ENCODE results near the gene ADPRH. TPM values are rescaled to one million over a fixed set of nuclear protein-coding genes. Genes with fewer than 3 reads are reported as not detected.

ADPRH gene
- total RNA-seq, 1 donor from 2014 or later: 0.77 TPM

DNA sequence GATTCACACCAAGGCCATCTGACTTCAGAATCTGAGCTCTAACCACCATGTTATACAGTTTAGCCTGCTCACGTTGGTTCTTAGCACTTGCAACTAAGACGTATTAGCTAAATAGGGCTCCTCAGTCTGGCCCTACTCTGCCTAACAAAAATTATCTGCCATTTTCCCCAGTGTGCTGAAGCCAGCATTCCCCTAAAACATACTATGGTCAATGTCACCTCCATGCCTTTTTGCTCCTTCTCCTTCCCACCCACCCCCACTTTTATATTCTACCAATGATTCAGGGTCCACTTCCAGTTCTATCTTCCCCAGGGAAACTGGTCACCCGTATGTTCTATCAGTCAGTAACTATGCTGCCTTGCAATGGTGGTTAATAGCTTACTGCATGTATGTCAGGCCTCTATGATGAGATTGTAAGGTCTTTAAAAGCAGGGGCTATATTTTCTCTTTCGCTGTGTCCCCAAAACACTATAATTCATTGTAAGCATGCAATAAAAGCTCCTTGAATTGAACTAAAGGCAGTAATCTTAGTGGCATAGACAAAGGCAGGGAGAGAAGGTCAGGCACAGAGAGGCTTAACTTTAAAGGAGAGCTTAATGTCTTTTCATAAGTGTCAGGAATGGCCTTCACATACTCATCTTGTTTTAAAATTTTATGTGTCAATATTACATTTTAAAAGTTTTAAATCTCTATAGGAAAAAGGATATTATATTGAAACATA is 57.8 kb downstream of the ADPRH start:
- no peak overlapping the region for H3K4me3 ChIP-seq
- H3K9me3 ChIP-seq (ENCODE audit: low read depth): no peaks in the 10 kb centered on the region
- no peaks in the 10 kb centered on the region for H3K36me3 Mint-ChIP-seq
- H3K79me2 ChIP-seq (ENCODE audit: low read depth): no peaks in the 10 kb centered on the region
- no peaks in the 10 kb centered on the region for H3K36me3 ChIP-seq
- H3K4me1 ChIP-seq: no peaks in the 10 kb centered on the region
- H3K9ac ChIP-seq: no peak overlapping the region
- H4K20me1 ChIP-seq (ENCODE audit: low read depth): no peaks in the 10 kb centered on the region
- no peak overlapping the region for H3K4me2 ChIP-seq
- no peak overlapping the region for H3K27ac ChIP-seq
- no peak overlapping the region for H2AFZ ChIP-seq (replicated peaks)
- no peaks in the 10 kb centered on the region for H3K27me3 ChIP-seq
- no peak overlapping the region for H3K27ac Mint-ChIP-seq
- DNase-seq (ENCODE audit: low spot score): no peak
- TF ChIP-seq, protein P1, sequence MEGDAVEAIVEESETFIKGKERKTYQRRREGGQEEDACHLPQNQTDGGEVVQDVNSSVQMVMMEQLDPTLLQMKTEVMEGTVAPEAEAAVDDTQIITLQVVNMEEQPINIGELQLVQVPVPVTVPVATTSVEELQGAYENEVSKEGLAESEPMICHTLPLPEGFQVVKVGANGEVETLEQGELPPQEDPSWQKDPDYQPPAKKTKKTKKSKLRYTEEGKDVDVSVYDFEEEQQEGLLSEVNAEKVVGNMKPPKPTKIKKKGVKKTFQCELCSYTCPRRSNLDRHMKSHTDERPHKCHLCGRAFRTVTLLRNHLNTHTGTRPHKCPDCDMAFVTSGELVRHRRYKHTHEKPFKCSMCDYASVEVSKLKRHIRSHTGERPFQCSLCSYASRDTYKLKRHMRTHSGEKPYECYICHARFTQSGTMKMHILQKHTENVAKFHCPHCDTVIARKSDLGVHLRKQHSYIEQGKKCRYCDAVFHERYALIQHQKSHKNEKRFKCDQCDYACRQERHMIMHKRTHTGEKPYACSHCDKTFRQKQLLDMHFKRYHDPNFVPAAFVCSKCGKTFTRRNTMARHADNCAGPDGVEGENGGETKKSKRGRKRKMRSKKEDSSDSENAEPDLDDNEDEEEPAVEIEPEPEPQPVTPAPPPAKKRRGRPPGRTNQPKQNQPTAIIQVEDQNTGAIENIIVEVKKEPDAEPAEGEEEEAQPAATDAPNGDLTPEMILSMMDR (IDR thresholded peaks at IDR 0.05): no peak
- TF ChIP-seq EZH2 (IDR thresholded peaks at IDR 0.05) (no peak), EZH2phosphoT487 (IDR thresholded peaks at IDR 0.05) (no peak)
- H3F3A ChIP-seq (ENCODE audit: low read depth): no peaks in the 10 kb centered on the region
- H3K27me3 Mint-ChIP-seq (ENCODE audit: insufficient read depth, low read depth): peaks cover 3% of the 10 kb centered on the region
- H3K4me1 Mint-ChIP-seq: peaks cover 7% of the 10 kb centered on the region
- H3K9me3 Mint-ChIP-seq: no peaks in the 10 kb centered on the region
- H3K4me3 Mint-ChIP-seq: no peak overlapping the region

DNA sequence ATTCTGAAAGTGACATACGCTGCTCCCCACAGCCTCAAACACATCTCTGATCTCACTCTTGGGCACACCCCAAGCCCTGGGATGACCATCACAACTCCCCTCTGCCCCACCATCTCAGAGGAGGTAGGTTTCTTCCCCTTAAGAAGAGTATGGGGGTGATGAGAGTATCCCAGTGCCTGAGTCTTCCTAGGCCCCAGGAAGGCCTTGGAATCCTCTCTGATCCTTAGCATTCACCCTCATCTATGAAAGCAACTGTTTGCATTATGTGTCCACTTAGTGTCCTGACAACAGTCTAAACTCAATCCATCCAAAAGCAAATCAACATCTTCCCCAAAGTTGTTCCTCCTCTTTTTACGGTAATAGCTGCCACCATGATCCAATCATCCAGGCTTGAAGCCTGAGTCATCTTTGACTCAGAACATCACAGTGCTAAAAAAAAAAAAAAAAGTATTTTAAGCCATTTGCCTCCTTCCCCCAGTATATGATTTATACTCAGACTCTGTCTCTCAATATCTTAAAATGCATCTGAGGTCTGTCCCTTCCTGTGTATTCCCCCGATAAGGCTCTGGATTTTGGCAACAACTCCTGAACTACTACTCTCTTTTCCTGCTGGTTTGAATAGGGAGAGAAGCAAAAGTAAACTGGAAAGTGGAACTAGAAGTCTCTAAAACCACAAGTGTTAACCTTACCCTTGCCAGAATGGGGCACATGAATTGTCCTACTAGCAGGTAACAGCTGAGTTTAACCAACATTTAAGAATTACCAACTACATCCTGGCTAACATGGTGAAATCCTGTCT is 58.6 kb downstream of the ADPRH start:
- H3K9me3 Mint-ChIP-seq: no peaks in the 10 kb centered on the region
- Histone ChIP-seq H3K4me2 (no peak overlapping the region), H3K4me1 (peaks cover under 1% of the 10 kb centered on the region), H3K27ac (no peak overlapping the region), H4K20me1 (ENCODE audit: low read depth) (no peaks in the 10 kb centered on the region), H3K79me2 (ENCODE audit: low read depth) (no peaks in the 10 kb centered on the region), H3K9me3 (ENCODE audit: low read depth) (no peaks in the 10 kb centered on the region), H2AFZ (replicated peaks) (no peak overlapping the region), H3F3A (ENCODE audit: low read depth) (no peaks in the 10 kb centered on the region), H3K4me3 (no peak overlapping the region), H3K36me3 (no peaks in the 10 kb centered on the region), H3K27me3 (no peaks in the 10 kb centered on the region), H3K9ac (no peak overlapping the region)
- no peak for DNase-seq (ENCODE audit: low spot score)
- H3K4me1 Mint-ChIP-seq: peaks cover 7% of the 10 kb centered on the region
- no peaks in the 10 kb centered on the region for H3K36me3 Mint-ChIP-seq
- no peak overlapping the region for H3K27ac Mint-ChIP-seq
- H3K27me3 Mint-ChIP-seq (ENCODE audit: insufficient read depth, low read depth): peaks cover 3% of the 10 kb centered on the region
- TF ChIP-seq EZH2 (IDR thresholded peaks at IDR 0.05) (no peak), EZH2phosphoT487 (IDR thresholded peaks at IDR 0.05) (no peak)
- TF ChIP-seq, protein P1 (IDR thresholded peaks at IDR 0.05): no peak
- H3K4me3 Mint-ChIP-seq: no peak overlapping the region

Other genes starting within 250 kb of the ADPRH start
- 41.2 and 43.0 TPM in 2 replicates for gene TMEM39A, start 115.9 kb upstream of the ADPRH start, total RNA-seq (ENCODE audit: low replicate concordance)
- 19.7 and 20.1 TPM in 2 replicates for gene POGLUT1, start 110.5 kb upstream of the ADPRH start, total RNA-seq (ENCODE audit: low replicate concordance)
- gene TIMMDC1, start 80.9 kb upstream of the ADPRH start, total RNA-seq (ENCODE audit: low replicate concordance): 66.0 and 91.7 TPM in 2 replicates
- 0.30 TPM in 1 of 2 replicates, not detected in the other for gene CD80, start 19.9 kb upstream of the ADPRH start, total RNA-seq (ENCODE audit: low replicate concordance)
- not detected in 2 replicates for gene PLA1A, start 18.4 kb downstream of the ADPRH start, total RNA-seq (ENCODE audit: low replicate concordance)
- 0.95 and 1.5 TPM in 2 replicates for gene POPDC2, start 81.1 kb downstream of the ADPRH start, total RNA-seq (ENCODE audit: low replicate concordance)
- gene COX17, start 97.9 kb downstream of the ADPRH start, total RNA-seq (ENCODE audit: low replicate concordance): 20.9 and 23.6 TPM in 2 replicates
- gene CFAP91, start 123.5 kb downstream of the ADPRH start, total RNA-seq (ENCODE audit: low replicate concordance): 11.9 and 19.9 TPM in 2 replicates
- 0.22 and 0.69 TPM in 2 replicates for gene NR1I2, start 202.6 kb downstream of the ADPRH start, total RNA-seq (ENCODE audit: low replicate concordance)

Measured in neural progenitor cell (in vitro differentiated cells).